HG03025 (cell line): ENCODE results near the gene BMPR1A.
"Not testable (repeated sequence)": the region's sequence is repeated elsewhere in the genome, so short reads cannot be mapped to it uniquely, and the experiment has no call there.

Experiments
- ATAC-seq: cut with Tn5 transposase; IDR thresholded peaks from one replicate; pipeline ENCODE4 v1.9.1; 2021; ENCODE audit warnings: mild to moderate bottlenecking, moderate library complexity; ENCODE audit not compliant: unreplicated experiment, low FRiP score

Gene BMPR1A

DNA sequence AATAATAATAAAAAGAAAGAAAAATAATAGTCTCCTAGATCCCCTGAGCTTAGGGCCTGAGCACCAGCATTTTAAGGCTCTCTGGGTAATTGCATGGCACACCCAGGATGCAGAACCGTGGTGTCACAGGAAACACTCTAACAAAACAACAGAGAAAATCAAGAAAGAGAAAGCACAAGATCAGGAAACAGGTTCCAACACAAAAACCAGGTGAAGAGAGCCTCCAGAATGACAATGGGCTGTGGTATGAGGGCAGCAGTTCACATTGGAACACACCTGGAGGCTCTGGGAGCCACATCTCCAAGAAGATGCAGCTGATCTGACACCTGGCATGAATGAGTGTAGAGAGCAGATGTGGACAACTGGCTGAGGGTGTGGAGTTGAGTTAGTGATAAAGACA lies 193.9 kb downstream of the BMPR1A start:
- no peak for ATAC-seq

DNA sequence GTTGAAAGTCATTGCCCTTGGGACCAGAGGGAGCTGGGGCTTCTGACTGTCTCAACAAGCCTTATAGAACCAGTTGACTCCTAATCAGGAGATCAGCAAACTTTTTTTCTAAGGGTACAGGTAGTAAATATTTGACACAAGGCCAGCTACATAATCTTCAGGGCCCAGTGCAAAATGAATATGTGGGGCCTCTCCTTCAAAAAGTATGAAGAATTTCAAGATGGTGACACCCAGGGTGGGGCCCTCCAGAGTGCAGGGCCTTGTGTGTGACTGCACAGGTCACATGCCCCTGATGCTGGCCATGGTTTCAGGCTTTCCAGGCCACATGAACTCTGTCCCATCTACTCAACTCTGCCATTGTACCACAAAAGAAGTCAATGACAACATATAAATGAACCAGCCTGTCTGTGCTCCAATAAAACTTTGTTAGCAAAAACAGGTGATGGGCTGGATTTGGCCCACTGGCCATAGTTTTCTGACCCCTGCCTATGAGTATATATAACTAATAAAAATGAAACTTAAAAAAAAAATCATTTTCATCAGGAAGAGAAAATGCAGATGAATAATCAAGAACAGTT lies 194.9 kb downstream of the BMPR1A start:
- no peak for ATAC-seq

DNA sequence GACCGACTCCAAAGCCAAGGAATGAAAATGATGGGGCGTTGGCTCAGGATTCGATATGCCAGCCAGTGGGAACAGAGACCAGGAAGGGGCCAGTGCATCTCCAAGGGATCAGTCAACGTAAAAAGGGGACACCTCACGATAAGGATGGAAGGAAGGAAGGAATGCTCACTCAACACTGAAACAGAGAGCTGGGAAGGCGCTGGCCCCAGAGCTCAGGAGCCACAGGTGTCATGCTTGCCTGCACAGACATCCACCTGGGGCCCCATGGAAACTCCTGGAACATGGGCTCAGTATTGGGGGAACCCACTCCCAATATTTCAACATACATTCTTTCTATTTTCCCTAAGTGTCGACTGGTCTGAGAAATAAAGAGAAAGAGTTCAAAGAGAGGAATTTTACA lies 195.7 kb downstream of the BMPR1A start:
- no peak for ATAC-seq

DNA sequence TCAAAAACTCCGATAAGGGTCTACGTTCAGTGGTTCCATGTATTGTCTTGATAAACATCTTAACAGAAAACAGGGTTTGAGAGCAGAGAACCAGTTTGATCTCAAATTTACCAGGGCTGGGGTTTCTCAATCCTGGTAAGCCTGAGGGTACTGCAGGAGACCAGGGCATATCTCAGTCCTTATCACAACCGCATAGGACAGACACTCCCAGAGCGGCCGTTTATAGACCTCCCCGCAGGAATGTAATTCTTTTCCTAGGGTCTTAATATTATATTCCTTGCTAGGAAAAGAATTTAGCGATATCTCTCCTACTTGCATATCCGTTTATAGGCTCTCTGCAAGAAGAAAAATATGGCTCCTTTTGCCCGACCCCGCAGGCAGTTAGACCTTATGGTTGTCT lies 196.3 kb downstream of the BMPR1A start:
- ATAC-seq = not testable (repeated sequence)

DNA sequence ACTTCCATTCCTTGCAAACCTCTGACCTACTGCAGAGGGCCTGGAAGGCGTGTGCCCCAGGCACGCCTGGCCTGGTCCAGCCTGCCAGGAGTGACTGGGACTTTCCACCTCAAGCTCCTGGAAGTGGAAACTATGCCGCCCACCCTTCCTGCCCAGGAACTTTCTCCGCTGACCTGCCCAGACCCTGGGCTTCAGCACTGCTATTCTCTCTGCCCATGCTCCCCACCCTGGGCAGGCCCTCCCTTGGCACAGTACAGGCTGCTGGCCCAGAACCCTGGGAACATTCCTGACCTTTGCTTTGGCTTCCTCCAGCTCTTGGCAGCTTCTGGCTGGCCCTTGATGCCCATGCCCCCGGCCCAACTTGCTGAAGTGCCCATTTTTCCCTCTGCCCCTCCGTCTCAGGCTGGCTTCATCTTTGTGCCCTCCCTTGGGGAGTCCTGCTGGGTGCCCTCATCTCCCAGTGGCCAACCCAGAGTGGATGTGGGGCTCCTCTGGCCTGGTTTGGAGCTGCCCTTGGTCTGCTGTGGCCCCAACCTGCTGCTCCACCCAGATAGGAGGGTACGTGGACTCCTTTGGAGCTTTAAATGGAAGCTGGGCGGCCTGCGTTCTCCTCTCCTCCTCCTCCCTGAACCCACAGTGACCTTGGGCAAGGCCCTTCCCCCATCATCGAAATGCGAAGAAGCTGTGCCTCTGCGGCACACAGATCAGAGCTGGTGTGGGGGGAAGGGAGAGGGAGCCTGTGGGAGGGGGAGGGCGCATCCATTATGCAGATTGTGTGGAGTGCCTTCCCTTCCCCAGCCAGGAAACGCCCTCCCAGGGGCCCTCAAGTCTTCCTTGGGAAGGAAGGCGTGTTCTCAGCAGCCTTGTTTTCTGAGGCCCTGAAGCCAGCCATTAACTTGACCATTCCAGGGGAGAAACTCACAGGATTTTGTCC lies 197.6 kb downstream of the BMPR1A start:
- ATAC-seq = no peak

DNA sequence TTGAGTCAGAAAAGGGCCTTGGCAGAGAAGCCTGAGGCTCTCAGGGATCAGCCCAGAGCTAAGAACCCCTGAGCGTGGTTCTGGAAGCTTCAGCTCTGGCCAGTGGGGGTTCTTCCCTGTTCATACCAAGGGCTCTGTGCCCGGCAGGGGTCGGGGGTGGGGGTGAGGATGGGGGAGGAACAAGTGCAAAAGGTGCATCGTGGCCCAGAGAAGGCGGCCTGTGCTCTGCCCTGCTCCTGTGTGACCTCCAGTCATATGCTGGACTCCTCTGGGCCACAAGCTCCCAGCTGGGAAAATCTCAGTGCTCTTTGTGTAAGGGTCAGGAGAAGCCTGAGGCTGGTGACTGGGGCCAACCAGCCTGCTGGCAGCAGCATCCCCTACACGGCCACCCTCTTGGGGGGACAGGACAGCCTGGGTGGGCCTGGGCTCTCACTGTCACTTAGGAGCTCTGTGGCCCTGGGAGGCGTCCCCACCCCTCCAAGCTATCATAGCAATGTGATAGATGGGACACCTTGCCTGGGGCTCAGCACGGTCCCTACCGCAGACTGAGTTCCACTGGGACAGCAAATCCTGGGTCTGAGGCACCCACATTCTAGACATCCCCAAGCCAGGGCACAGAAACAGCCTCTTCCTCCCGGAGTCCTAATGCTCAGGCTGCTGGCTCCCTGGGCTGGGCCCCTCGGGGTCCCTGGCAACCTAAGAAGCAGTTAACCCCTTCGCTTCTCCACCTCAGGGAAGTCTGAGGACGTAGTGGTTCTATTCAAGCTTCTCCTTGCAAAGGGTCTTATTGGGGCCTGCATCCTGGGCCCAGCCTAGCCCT lies 198.5 kb downstream of the BMPR1A start:
- no peak for ATAC-seq

DNA sequence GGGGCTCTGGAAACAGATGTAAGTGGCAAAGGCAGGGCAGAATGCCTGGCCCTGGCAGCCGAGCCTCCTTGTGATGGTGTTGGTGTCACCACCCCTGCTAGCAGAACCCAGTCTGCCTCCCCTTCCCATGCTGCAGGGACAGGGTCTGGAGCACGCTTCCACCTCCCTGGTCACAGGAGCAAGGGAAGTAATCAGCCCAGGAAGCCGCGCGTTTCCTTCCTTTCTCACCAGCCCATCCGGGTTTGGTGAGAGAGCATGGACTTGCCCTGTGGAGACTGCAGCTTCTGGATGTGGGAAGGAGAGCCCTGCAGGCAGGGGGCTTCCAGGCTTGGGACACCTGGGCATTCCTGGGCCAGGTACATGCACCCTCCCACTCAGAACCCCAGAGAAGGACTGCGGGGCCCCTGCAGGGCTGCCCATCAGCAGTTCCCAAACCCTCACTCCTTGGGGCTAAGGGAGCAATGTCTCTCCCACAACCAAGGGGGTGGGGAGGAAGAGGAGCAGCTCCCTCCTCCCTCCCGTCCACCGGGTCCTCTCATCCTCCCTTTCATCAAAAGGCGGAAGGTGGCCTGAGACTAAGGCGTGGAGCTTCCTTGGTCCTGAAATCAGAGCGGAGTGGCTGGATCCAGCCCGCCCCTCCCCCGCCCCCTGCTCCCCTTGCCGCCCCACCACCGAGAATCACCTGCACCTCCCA lies 199.2 kb downstream of the BMPR1A start:
- no peak for ATAC-seq

DNA sequence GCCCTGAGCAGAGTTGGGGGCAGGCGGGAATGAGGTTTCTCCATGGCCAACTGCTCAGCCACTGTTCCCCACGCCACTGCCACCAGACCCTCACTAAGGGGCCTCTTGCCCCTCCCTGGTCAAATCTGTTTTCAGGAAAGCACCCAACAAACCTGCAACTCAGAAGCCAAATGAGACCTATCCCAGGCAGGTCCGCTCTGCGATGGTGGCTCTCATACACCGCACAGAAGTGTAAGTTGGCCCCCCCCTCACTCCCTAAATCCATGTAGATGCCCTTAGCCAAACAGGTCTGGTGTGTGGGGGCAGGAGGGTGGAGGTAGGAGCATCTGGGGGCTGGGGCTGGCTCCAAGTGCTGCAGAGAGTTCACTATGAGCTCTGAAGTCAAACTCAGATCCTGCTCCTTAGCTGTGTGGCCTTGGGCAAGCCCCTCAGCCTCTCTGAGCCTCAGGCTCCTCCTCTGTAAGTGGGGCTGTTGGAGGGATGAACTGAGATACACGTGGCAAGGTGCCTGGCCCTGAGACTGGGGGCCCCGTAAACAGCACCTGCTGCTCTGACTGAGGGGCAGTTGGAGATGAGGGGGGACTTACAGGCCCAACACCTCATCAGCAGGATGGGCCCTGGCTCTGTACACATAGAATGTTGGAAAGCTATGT lies 199.9 kb downstream of the BMPR1A start:
- ATAC-seq = no peak

DNA sequence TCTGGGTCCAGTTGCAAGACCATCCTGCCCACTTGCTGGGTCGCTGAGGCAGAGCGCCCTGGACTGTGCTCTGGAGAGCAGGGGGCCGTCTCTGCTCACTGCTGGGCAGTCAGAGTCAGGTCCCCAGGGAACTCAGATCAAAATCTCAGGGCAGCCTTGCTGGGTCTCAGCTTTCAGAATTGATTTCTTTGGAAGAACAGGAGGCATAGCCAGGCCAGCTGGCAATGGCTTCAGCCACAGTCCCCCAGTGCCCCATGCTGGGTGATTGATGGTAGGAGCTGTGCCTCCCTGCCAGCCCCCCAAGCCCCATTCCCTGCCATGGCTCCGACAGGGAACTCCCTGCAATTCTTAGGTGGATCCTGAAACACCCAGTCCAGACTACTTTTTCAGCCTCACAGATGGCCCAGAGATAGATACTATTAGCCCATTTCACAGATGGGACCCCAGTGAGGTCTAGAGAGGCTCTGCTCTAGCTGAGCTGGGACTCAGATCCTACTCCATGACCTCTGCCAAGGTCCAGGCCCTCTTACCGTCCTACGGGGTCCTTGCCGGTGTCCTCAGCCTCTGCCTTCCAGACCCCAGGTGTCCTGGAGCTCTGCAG lies 200.5 kb downstream of the BMPR1A start:
- ATAC-seq = no peak

DNA sequence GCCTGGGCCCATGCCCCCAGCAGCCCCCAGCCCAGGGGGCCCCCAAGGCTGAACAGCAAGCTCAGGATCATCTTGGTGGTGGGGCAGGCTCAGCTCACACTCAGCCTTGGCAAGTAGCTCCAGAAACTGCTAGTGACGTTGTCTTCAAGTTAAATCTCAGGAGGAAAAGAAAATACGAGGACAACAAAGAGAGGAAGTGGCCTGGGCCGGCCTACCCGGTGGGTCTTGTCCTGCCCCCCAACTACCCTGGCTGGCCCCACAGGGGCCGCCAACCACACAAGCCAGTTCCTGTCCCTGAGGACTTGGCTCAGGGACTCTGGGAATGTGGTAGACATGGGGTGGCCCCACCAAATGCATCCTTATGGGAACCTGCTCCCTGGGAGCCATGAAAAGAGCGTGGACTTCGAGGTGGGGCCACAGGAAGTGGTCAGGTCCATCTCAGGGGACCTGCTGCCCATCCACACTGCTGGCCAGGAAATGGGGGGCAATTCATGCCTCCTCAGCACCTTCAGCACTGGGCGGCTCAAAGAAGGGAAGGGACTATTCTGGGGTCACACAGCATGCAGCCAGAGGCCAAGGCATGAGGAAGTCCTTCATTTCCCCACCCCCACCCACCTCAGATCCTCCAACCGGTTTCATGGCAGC lies 201.2 kb downstream of the BMPR1A start, which contains the start of gene MMRN2:
MMRN2 (minus strand) TSS at position 145 of the 645 bp plus-strand sequence; CDS start at position 71, 74 bp downstream.
- no peak for ATAC-seq

DNA sequence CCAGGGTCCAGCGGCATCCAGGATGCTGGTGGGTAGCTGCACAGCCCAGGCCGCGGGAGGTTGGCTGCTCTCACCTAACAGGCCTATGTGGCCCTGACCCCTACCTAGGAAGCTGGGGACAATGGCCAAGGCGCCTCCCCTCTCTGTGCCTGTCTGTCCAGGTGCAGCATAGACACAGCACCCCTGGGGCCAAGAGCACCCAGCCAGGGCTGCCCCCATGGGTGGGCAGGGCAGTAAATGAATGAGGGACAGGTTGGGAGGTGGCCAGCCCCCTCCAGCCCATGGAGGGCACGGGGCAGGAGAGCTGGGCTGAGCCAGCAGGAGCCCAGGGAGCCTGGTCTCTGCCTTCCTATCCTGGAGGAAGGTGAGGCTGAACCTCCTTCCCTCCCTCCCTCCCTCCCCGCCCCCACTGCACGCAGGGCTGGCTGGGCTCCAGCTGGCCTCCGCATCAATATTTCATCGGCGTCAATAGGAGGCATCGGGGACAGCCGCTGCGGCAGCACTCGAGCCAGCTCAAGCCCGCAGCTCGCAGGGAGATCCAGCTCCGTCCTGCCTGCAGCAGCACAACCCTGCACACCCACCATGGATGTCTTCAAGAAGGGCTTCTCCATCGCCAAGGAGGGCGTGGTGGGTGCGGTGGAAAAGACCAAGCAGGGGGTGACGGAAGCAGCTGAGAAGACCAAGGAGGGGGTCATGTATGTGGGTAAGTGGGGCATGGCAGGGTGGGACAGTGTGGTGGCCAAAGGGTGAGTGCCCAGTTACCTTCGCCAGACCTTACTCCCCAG lies 201.9 kb downstream of the BMPR1A start, which contains the start of gene SNCG:
SNCG (plus strand) TSS at position 484 of the 785 bp plus-strand sequence; CDS start at position 583, 99 bp downstream.
- ATAC-seq = no peak

DNA sequence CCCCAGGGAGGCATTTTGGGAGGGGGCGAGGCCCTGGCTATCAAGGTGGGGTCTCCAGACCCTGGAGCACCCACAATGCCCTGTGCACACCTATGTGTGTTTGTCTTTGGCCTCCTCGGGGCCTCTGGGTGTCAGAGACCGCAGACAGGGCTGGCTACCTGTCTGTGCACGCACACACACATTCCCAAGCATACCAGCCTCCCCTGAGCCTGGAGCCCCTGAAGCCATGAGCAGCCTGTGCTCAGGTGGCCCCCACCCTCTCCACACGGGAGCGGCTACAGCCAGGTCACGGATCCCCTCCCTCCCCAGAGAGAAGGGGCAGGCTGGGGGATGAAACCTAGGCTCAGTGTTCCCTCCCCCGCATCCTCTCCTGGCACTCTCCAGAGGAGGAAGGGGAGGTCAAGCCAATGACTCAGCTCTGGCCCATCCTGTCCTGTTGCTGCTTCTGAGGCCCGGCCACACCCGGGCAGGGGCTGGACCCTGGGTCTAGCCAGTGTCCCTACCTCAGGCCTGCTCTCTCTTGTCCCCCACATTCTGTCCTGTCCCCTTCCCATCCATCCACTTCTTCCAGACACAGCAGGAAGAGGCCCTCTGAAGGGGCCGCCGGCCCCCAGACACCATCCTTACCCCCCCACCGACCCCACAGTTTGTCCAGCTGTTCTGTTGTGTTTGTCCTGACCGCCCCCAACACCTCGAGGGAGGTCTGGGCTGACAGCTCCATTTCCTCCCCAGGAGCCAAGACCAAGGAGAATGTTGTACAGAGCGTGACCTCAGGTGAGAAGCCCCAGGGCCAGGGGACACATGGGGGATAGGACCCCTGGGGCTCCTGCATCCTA lies 202.7 kb downstream of the BMPR1A start:
- no peak for ATAC-seq

DNA sequence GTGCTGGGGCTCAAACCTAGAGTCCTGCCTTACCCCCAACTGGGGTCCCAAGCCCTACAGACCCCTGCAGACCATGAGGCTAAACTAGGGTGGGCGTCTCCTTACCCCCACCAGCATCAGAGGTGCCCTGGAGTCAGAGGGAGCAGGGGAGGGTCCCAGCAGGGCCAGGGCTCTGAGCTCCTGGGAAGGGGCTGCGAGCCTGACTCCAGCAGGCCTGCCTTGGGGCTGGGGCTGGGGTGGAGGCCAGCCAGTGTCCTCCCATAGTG lies 203.3 kb downstream of the BMPR1A start:
- no peak for ATAC-seq

DNA sequence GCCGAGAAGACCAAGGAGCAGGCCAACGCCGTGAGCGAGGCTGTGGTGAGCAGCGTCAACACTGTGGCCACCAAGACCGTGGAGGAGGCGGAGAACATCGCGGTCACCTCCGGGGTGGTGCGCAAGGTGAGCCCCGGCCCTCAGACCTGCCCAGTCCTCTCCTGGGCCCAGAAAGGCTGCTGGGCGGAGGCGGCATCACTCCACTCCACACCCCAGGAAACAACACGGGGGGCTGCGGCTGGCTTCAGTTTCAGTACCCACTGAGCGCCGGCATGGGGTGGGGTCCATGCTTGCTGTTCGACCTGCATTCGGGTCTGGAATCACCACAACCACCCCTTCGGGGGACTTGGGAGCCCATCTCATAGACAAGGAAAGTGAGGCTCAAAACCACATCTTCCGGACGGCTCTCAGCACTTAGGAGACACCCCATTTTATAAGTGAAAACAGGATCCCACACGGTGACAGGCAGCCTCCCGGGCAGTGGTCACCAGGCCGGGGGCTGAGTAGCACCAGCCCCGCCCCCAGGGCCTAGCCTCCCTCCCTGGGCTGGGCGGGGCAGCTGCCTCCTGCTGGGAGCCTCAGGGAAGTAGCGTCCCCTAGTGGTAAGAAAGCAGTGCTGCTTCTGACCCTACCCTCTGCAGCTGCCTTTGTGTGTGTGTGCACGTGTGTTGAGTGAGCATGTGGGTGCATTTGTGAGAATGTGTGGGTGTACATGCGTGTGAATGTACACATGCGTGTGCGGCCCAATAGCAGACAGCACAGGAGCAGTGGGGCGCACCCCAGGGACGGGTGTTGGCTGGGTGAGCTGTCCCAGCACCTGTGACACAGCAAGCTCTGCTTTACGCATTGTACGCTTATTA lies 203.8 kb downstream of the BMPR1A start:
- ATAC-seq = no peak

DNA sequence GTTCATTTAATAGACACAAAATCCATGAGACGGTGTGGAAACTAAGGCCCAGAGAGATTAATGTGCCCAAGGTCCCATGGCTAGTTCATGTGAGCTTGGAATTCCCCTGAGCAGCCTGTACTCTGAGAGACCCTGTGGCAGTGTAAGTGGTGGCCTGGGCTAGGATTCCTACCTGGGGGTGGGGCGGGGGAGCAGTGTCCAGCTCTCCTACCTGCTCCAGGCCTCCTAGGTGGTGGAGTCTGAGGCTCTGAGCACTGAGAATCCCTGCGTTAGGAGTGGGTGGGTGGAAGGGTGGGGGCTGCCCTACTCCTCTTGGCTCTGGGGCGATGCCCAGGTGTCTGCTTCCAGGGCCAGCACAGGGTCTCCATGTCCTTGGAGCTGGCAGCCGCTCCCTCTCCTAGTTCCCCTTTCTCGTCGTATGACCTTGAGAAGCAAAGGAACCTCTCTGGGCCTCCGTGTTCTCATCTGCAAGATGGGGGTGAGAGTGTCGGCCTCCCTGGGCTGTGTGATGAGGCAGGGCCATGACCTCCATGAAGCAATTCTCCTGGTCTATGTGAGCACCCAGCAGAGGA lies 204.5 kb downstream of the BMPR1A start:
- ATAC-seq = no peak

DNA sequence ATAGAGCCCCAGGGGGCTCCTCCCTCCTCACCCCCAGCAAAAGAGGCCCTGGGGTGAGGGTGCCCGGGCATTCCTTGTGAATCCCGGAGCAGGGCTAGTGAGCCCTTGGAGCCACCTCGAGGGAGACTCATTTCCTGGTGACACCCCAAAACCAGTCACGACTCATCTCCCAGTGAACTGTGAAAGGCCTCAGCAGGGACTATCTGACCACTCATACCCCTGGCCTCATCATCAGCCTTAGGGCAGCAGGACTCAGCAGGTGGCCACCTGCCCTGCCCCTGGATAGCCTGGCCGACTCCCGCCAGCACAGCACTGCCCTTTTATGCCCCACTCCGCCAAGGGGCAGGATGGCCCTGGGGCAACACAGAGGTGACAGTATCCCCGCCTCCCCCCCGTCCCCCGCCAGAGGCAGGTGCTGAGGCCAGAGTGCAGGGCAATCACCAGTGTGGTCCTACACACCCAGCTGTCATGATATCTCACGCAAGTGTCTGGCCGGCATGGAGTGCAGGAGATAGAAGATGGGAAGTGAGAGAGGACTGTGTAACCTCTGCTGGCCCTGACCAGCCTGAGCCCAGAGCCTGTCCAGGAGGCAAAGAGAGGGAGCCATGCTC lies 205.2 kb downstream of the BMPR1A start:
- no peak for ATAC-seq
